ENCODE data around the gene RAB22A.

Gene RAB22A

GRCh38 chr20:58305061-58305460, 4.5 kb upstream of the RAB22A start:
- no peak for DNase-seq

DNA sequence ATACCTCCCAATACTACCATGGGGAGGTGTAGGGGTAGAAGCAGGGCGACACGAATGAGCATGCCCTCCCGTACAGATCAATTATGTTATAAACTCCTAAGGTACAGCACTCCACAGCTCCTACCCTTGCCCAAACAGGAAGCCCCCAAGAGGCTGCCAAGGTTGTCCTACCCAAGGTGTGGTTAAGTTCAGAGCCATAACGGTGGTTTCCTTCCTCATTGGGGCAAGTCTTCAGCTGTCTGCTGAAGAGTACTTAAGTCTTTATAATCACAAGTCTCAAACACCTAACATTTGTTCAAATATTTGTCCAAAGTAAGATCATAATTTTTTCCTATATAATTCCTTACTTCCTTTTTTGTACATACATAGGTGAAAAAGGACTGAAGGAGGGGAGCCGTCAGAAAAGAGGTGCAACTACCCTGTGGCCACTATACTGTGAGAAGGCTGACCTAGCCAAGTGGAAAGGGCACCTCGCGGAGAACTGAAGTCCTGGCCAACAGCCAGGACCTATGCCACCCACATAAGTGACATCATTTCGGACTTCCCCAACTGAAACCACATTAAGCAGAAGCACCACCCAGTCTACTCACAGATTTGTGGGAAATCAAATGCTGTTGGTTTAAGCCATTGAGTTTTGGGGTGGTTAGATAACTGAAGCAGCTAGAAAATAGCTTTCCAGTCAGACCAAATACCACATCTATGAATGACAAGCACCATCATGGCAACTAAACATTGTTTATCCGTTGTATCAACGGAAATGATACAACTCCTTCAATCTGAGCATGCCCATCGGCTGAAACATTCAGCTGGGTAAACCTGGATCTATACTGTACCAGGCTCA, 2.9 kb upstream of the RAB22A start:
- no peak for DNase-seq

DNA sequence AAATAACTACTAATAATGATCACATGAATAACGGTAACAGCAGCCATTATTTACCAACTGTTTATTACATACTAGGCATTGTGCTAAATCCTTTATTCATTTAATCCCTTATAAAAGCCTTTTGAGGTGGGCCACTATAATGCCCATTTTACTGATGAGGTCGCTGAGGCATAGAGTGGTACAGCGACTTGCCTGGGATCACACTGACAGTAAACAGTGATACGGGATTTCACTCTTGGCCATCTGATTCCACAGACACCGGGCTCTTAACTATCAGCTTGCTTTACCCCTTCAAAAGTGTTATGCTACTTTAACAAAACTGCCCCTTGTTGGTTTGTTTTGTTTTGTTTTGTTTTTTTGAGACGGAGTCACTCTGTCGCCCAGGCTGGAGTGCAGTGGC, 2.2 kb upstream of the RAB22A start:
- no peak for DNase-seq

- DNase-seq = no peak
Observed at GRCh38 chr20:58308290-58308679, 1.2 kb upstream of the RAB22A start.

DNA sequence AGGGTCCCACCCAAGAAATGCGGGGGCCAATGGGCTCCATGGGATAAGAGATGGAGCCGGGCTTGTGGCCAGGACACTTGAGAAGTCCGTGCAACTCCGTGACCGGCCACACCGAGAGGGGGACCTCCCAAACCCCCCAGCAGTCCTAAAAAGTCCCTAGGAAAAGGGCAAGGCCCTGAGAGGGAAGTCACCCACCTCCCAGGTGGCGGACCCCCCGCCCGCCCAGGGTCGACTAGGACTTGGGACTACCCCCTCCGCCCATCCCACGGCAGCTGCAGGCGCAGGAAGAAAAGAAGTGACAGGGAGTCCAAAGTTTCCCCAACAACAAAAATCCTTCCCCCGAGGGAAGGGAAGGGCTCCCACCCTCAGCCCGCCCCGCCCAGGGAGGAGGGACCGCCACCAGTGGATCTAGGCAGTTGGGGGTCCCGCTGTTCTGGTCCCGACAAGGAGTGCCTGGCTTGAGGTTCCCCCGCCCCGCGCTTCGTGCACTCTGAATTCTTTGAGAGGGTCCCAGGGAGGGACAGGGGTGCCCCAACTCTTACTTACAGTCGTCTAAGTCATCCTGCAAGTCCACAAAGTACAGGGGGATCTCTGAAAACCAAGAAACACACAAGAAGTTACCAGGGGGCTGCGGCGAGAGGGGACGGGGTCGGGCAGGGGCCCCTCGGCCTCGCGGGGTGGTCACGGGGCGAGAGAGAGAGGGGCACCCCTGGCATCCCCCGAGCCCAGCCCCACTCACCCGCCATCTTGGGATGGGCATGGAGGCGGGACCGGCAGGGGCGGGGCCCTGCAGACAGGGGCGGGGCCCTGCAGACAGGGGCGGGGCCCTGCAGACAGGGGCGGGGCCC, 611 bp upstream of the RAB22A start:
- peak; percentile 73 for DNase-seq

DNA sequence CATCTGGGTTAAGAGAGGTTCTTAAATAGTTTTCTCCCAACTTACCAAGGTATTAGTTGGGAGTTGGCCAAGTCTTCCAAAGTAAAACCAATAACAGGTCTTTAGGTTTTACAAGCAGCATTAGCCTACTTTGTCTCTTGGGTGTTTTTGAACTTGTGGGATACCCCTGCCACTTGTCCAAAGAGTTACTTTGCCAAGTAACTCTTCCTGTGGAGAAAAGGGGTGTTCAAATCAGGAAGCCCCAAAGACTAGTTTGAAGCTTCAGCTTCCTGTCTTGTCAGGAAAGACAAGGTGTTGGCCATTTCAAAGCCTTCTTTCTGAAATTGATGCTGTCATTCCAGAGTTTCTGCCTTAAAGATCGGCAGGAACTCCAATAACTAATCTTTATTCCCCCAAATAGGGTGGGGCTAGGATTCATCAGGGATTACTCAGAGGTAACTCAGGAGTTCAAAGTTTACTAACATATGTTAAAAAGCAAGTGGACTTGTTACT, 822 bp downstream of the RAB22A start:
- no peak for DNase-seq

GRCh38 chr20:58312836-58313235, 3.3 kb downstream of the RAB22A start:
- no peak for DNase-seq

- no peak for DNase-seq
Observed at GRCh38 chr20:58313396-58313795, 3.9 kb downstream of the RAB22A start.

DNA sequence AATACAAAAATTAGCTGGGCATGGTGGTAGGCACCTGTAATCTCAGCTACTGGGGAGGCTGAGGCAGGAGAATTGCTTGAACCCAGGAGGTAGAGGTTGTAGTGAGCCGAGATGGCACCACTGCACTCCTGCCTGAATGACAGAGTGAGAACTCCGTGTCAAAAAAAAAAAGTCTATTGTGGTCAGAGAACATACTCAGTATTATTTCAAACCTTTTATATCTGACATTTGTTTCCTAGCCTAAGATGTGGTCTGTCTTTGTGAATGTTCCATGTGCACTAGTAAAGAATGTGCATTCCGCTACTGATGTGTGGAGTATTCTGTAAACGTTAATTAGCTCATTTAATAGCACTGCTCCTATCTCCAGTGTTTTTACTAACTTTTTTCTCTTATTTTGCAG, 11.7 kb downstream of the RAB22A start:
- DNase-seq = no peak

GRCh38 chr20:58322083-58322482, 12.6 kb downstream of the RAB22A start:
- DNase-seq = no peak

- no peak for DNase-seq
Observed at GRCh38 chr20:58325912-58326311, 16.4 kb downstream of the RAB22A start.

- no peak for DNase-seq
Observed at GRCh38 chr20:58327211-58327610, 17.7 kb downstream of the RAB22A start.

- DNase-seq = no peak
Observed at GRCh38 chr20:58328836-58329235, 19.3 kb downstream of the RAB22A start.

DNA sequence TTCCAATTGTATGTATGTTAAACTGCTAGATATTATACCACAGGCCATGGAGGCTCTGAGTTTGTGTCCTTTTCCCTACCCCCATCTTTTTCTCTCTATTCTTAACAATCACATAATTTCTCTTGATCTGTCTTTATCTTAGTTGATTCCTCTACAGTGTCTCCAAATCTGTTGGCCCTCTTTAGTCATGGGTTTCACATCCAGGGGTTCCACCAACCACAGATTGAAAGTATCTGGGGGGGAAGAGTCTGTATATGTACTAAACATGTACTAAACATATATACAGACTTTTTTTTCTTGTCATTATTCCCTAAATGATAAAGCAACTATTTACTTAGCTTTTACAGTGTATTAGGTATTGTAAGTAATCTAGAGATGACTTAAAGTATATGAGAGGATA, 20.2 kb downstream of the RAB22A start:
- no peak for DNase-seq

- DNase-seq = no peak
Observed at GRCh38 chr20:58330249-58330648, 20.7 kb downstream of the RAB22A start.

DNA sequence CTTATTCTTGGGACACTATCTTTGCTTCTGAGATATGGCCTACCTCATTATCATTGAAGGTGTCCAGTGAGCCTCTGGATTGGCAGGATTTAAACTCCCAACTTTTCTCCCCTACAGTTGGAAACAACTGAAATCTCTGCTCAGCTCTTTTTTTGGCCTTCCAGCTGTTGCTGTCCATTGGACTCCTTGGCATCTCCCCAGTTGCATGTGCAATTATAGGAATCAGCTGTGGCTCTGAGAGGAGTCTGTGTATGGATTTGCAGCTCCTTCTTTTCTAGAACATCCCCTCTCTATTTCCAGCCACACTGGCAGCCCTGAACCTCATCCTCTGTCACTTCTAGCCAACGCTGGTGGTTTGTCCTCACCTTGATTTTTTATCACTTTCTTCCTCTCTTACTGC, 21.2 kb downstream of the RAB22A start:
- DNase-seq = peak; percentile 71

DNA sequence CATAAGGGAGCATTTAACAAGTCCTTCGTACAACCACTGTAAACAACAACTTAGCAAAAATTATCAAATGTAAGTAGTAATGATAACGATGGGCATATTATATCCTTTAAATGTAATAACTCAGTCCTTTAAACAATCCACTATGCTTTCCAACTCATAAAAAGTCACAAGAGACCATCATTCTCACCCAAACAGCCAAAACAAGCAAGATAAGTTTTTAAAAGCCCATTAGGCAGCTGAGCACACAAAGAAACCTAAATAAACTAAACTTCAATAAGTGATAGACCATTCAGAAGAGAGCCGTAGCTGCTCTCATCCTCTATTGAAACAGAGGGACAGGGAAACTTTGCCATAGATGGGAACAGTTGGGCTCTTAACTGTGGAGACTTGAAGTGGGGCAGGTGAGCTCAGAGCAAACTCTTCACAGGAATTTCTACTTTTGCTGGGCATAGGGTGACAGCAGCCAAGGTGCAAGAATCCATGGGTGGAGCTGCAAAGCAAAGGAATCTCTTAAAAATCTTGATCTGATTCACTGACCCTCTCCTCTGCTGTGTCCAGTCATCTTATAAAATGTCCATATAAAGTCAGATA, 22.5 kb downstream of the RAB22A start:
- DNase-seq = no peak

DNA sequence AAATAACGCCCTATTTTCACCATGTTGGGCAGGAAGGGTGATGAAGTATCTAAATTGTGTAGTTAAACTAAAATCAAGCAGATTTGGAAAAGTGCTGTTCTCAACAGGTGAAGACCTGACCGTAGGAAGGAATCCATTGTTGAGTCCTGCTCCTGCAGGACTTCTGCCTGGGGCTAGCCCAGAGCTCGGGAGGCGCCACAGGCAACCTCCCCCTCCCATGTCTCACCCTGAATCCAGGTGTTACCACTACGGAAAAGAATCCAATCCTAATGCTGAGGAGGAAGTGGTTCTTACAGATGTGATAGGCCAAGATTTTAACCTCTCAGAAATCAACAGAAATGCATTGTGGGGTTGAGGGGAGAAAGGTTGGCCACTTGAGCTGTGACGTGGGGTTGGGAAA, 30.2 kb downstream of the RAB22A start:
- no peak for DNase-seq

GRCh38 chr20:58340151-58340550, 30.6 kb downstream of the RAB22A start:
- DNase-seq = no peak

GRCh38 chr20:58340853-58341252, 31.3 kb downstream of the RAB22A start:
- DNase-seq = no peak

- no peak for DNase-seq
Observed at GRCh38 chr20:58342104-58342945, 32.8 kb downstream of the RAB22A start.

DNA sequence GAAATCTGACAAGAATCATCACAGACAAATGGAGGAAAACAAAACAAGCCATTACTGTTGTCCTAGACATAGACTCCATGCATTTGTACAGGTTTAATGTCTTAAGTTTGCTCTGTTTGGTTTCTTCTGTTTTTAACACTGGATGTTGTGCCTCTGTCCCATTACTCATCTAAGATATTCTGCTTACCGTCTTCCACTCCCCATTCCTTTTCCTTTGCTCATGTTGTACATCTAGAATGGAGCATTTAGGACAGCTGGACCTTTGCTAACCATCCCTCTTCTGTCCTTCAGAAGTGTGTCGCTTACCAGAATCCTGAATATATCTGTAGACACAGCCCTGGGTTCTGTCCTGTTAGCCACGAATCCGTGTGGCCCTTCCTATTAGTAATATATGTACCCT, 35.2 kb downstream of the RAB22A start:
- no peak for DNase-seq

- DNase-seq = no peak
Observed at GRCh38 chr20:58349570-58349969, 40.1 kb downstream of the RAB22A start.

All from left hindlimb (tissue), 1 donor.